HepG2 (cell line): ENCODE measurements around the gene HYAL1. TPM values are rescaled to one million over a fixed set of nuclear protein-coding genes. Genes with fewer than 3 reads are reported as not detected.
A peak's percentile ranks its signal among the peaks of the same experiment; 100 is the strongest.

Source experiments
- CREBL2 ChIP-seq: sonication (generic); formaldehyde crosslinking; IDR thresholded peaks from 2 replicates; pipeline ENCODE4 v1.8.1; 2023; ENCODE audit warnings: missing genetic modification reagents, mild to moderate bottlenecking, borderline replicate concordance
- GZF1 ChIP-seq: sonication (generic); formaldehyde crosslinking; IDR thresholded peaks from 2 replicates; pipeline ENCODE4 v1.5.1; 2020; ENCODE audit warnings: mild to moderate bottlenecking, missing genetic modification reagents
- PHB2 ChIP-seq: fragments of 450-650 bp; IDR thresholded peaks from 2 replicates; pipeline ENCODE4 v1.6.1; 2018; ENCODE audit not compliant: partially characterized antibody
- TFDP1 ChIP-seq: IDR thresholded peaks from 2 replicates; pipeline ENCODE4 v1.6.1; 2016; ENCODE audit warnings: missing compliant biosample characterization, missing genetic modification reagents, borderline replicate concordance
- THRA ChIP-seq: sonication (generic); formaldehyde crosslinking; IDR thresholded peaks from 2 replicates; pipeline ENCODE4 v1.4.0; 2020; ENCODE audit warnings: missing genetic modification reagents, borderline replicate concordance
- TRAFD1 ChIP-seq: sonication (generic); formaldehyde crosslinking; IDR thresholded peaks from 2 replicates; pipeline ENCODE4 v1.5.1; 2020; ENCODE audit warnings: missing genetic modification reagents, mild to moderate bottlenecking, borderline replicate concordance
- ZC3H4 ChIP-seq: sonication (generic); formaldehyde crosslinking; IDR thresholded peaks from 2 replicates; pipeline ENCODE4 v1.4.0; 2020; ENCODE audit warnings: missing genetic modification reagents, borderline replicate concordance
- ZHX2 ChIP-seq, 2 experiments: sonication (generic) in 1 of 2; formaldehyde crosslinking in 1 of 2; IDR thresholded peaks; 2 replicates each; pipeline versions ENCODE4 v1.6.1 to v1.9.0; 2014 to 2022; ENCODE audit warnings: antibody characterized with exemption in 1 of 2, borderline replicate concordance in 1 of 2, inconsistent platforms in 1 of 2, low read depth in 1 of 2, missing genetic modification reagents in 1 of 2
- ZMAT3 ChIP-seq: sonication (generic); formaldehyde crosslinking; conservative IDR thresholded peaks from 2 replicates; pipeline ENCODE4 v1.7.0; 2021; ENCODE audit warnings: missing genetic modification reagents
- ZNF282 ChIP-seq: fragments of 450-650 bp; IDR thresholded peaks from 2 replicates; pipeline ENCODE4 v1.6.1; 2018; ENCODE audit not compliant: partially characterized antibody
- ZNF687 ChIP-seq: sonication (generic); formaldehyde crosslinking; IDR thresholded peaks from 2 replicates; pipeline ENCODE4 v1.5.1; 2020; ENCODE audit warnings: mild to moderate bottlenecking, missing genetic modification reagents, moderate library complexity
- ZNF879 ChIP-seq: sonication (generic); formaldehyde crosslinking; IDR thresholded peaks from 2 replicates; pipeline ENCODE4 v1.8.1; 2023; ENCODE audit warnings: missing genetic modification reagents
- polyA plus RNA-seq, 8 experiments: library from polyadenylated mRNA; depleted of rRNA in 3 of 8; stranded (reverse) in 7 of 8; unstranded in 1 of 8; fragments of >200 nt; fragmentation: Illumina TruSeq in 4 of 8; extraction: Trizol in 4 of 8; gene quantifications; 2 replicates each; pipeline versions ENCODE4 v1.2.1 to v1.2.3, GENCODE V29; 2011 to 2016; ENCODE audit warnings: low read depth in 4 of 8, missing spikeins in 1 of 8, mixed read lengths in 1 of 8; ENCODE audit not compliant: insufficient read depth in 1 of 8
- total RNA-seq, 5 experiments: library from RNA; depleted of rRNA; stranded (reverse); fragments of >200 nt; fragmentation: Illumina TruSeq; extraction: Trizol; gene quantifications; 2 replicates each; pipeline ENCODE4 v1.2.3, GENCODE V29; 2016; ENCODE audit warnings: low read depth in 1 of 5

HYAL1 gene
- total and polyA plus RNA-seq, 2 of the 13 experiments (the other 11 are each of a cell fraction or from before 2014, with no cell fraction given) = 76.5 to 193 TPM

GRCh38 chr3:50322386-50323091 is 19.2 kb upstream of the HYAL1 start, which contains the start of gene HYAL2 (continued):
- no peak for TF ChIP-seq ZNF282
- no peak for TF ChIP-seq GZF1
- TF ChIP-seq TRAFD1 (CRISPR knock-in tag) = 0 out of 2 replicates have a peak, but pooled peaks have one; percentile 2
- no peak for TF ChIP-seq PHB2
- peak; percentile 14; the same call in 1 of the 2 replicates for TF ChIP-seq TFDP1 (CRISPR knock-in tag)
- no peak for TF ChIP-seq CREBL2 (CRISPR knock-in tag)
- TF ChIP-seq ZHX2 (IDR thresholded peaks at IDR 0.05; ENCODE audit: low read depth) = 0 out of 2 replicates have a peak, but pooled peaks have one; percentile 25
- no peak for TF ChIP-seq ZHX2 (CRISPR knock-in tag; IDR thresholded peaks at IDR 0.05; ENCODE audit: borderline replicate concordance)
- TF ChIP-seq ZNF687 (CRISPR knock-in tag) = peak; percentile 68
- peak; percentile 79; the same call in 1 of the 2 replicates for TF ChIP-seq ZMAT3 (CRISPR knock-in tag)
- TF ChIP-seq THRA (CRISPR knock-in tag) = peak; percentile 31; the same call in 1 of the 2 replicates
- TF ChIP-seq ZNF879 (CRISPR knock-in tag) = no peak
- TF ChIP-seq ZC3H4 (CRISPR knock-in tag) = 0 out of 2 replicates have a peak, but pooled peaks have one; percentile 32
